Left renal pelvis (tissue), 4 donors: ENCODE measurements around the gene TYMS. TPM values are rescaled to one million over a fixed set of nuclear protein-coding genes. Genes with fewer than 3 reads are reported as not detected.
A peak's percentile ranks its signal among the peaks of the same experiment; 100 is the strongest.

Experiments used
- DNase-seq, 4 donors: peaks; one replicate each; pipeline ENCODE4 v3.0.0-alpha.2; 2013; ENCODE audit warnings: low read depth in 4 of 4, low spot score in 3 of 4
- polyA plus RNA-seq, 4 donors: library from polyadenylated mRNA; unstranded; fragments of 120-200 nt; gene quantifications; one replicate each; pipeline ENCODE4 v1.2.1, GENCODE V29; 2013; ENCODE audit not compliant: insufficient read length in 4 of 4

Gene TYMS
- polyA plus RNA-seq, 4 donors = 103 to 125 (median 118) TPM

GRCh38 chr18:710418-711300, 53.2 kb downstream of the TYMS start:
- DNase-seq = no peak

GRCh38 chr18:711310-711656, 53.8 kb downstream of the TYMS start:
- DNase-seq = peak in 1 of 4 donors; percentile 31

- peak in 3 of 4 donors; percentile 46 to 61 (median 48) for DNase-seq
Observed at GRCh38 chr18:711657-712400, 54.4 kb downstream of the TYMS start.

- DNase-seq = peak; percentile 36 to 67 (median 64)
Observed at GRCh38 chr18:712401-713134, 55.1 kb downstream of the TYMS start, which contains the start of gene ENOSF1. Gene ENOSF1, minus strand, starts transcription at chr18:712630. Its CDS starts 43 bp downstream, at chr18:712587.

GRCh38 chr18:713135-713490, 55.7 kb downstream of the TYMS start:
- no peak for DNase-seq

- no peak for DNase-seq
Observed at GRCh38 chr18:715626-716025, 58.2 kb downstream of the TYMS start.

- no peak for DNase-seq
Observed at GRCh38 chr18:717003-717402, 59.5 kb downstream of the TYMS start.

Other genes starting within 250 kb of the TYMS start
- gene COLEC12, start 157.0 kb upstream of the TYMS start, polyA plus RNA-seq = 10 to 100 TPM; 20.8 to 36.5 (median 27.9) TPM
- not detected for gene CETN1, start 77.3 kb upstream of the TYMS start, polyA plus RNA-seq
- gene CLUL1, start 60.7 kb upstream of the TYMS start, polyA plus RNA-seq = 10 to 100 TPM in 3 of 4 donors, 1 to 10 TPM in 1; 1.2 to 18.4 (median 13.3) TPM
- 100 to 1,000 TPM in 1 of 4 donors, 10 to 100 TPM in 3; 24.8 to 139 (median 72.3) TPM for gene ENOSF1, start 55.0 kb downstream of the TYMS start, polyA plus RNA-seq
- gene YES1, start 154.6 kb downstream of the TYMS start, polyA plus RNA-seq = 10 to 100 TPM; 57.8 to 85.7 (median 68.2) TPM
- under 1 TPM; 0.08 to 0.40 (median 0.28) TPM for gene ADCYAP1, start 247.2 kb downstream of the TYMS start, polyA plus RNA-seq